Measurements from ENCODE around the gene LRRC2. TPM values are rescaled to one million over a fixed set of nuclear protein-coding genes. Genes with fewer than 3 reads are reported as not detected.

The LRRC2 gene
- total RNA-seq, 1 donor from 2014 or later = not detected

GRCh38 chr3:46574881-46575576, 8.9 kb upstream of the LRRC2 start:
- Mint-ChIP-seq H3K4me3 (ENCODE audit: low read depth) (no peak overlapping the region), H3K9me3 (ENCODE audit: low read depth) (peaks cover 4% of the 10 kb centered on the region), H3K27ac (no peak overlapping the region), H3K36me3 (ENCODE audit: insufficient read depth) (no peaks in the 10 kb centered on the region), H3K27me3 (peaks cover 36% of the 10 kb centered on the region), H3K4me1 (ENCODE audit: low read depth) (peaks cover 43% of the 10 kb centered on the region)
- no peak for DNase-seq (ENCODE audit: low spot score, unreplicated experiment)
- TF ChIP-seq CTCF (IDR thresholded peaks at IDR 0.05; ENCODE audit: unreplicated experiment) = no peak

- no peak overlapping the region for H3K27ac Mint-ChIP-seq
- peaks cover 1% of the 10 kb centered on the region for H3K36me3 Mint-ChIP-seq (ENCODE audit: insufficient read depth)
- DNase-seq (ENCODE audit: low spot score, unreplicated experiment) = no peak
- peaks cover 39% of the 10 kb centered on the region for H3K4me1 Mint-ChIP-seq (ENCODE audit: low read depth)
- H3K4me3 Mint-ChIP-seq (ENCODE audit: low read depth) = no peak overlapping the region
- H3K9me3 Mint-ChIP-seq (ENCODE audit: low read depth) = peaks cover 11% of the 10 kb centered on the region
- peaks cover 28% of the 10 kb centered on the region for H3K27me3 Mint-ChIP-seq
- no peak for TF ChIP-seq CTCF (IDR thresholded peaks at IDR 0.05; ENCODE audit: unreplicated experiment)
These were observed 8.1 kb upstream of the LRRC2 start for GRCh38 chr3:46574243-46574646.

- Mint-ChIP-seq H3K36me3 (ENCODE audit: insufficient read depth) (peaks cover 1% of the 10 kb centered on the region), H3K27me3 (peaks cover 23% of the 10 kb centered on the region), H3K27ac (no peak overlapping the region), H3K9me3 (ENCODE audit: low read depth) (peaks cover 11% of the 10 kb centered on the region), H3K4me3 (ENCODE audit: low read depth) (no peak overlapping the region), H3K4me1 (ENCODE audit: low read depth) (peaks cover 36% of the 10 kb centered on the region)
- no peak for DNase-seq (ENCODE audit: low spot score, unreplicated experiment)
- no peak for TF ChIP-seq CTCF (IDR thresholded peaks at IDR 0.05; ENCODE audit: unreplicated experiment)
These were observed 7.6 kb upstream of the LRRC2 start for GRCh38 chr3:46573701-46574100.

GRCh38 chr3:46571684-46572083, 5.6 kb upstream of the LRRC2 start:
- no peak overlapping the region for H3K27ac Mint-ChIP-seq
- no peak for DNase-seq (ENCODE audit: low spot score, unreplicated experiment)
- no peak overlapping the region for H3K4me3 Mint-ChIP-seq (ENCODE audit: low read depth)
- peaks cover 21% of the 10 kb centered on the region for H3K27me3 Mint-ChIP-seq
- H3K9me3 Mint-ChIP-seq (ENCODE audit: low read depth) = peaks cover 11% of the 10 kb centered on the region
- TF ChIP-seq CTCF (IDR thresholded peaks at IDR 0.05; ENCODE audit: unreplicated experiment) = no peak
- H3K4me1 Mint-ChIP-seq (ENCODE audit: low read depth) = peaks cover 25% of the 10 kb centered on the region
- peaks cover 1% of the 10 kb centered on the region for H3K36me3 Mint-ChIP-seq (ENCODE audit: insufficient read depth)

- Mint-ChIP-seq H3K36me3 (ENCODE audit: insufficient read depth) (peaks cover 1% of the 10 kb centered on the region), H3K27me3 (peaks cover 49% of the 10 kb centered on the region), H3K27ac (peak overlapping the region; percentile 69), H3K9me3 (ENCODE audit: low read depth) (peaks cover 11% of the 10 kb centered on the region), H3K4me1 (ENCODE audit: low read depth) (peaks cover 9% of the 10 kb centered on the region), H3K4me3 (ENCODE audit: low read depth) (peak overlapping the region; percentile 71)
- no peak for DNase-seq (ENCODE audit: low spot score, unreplicated experiment)
- no peak for TF ChIP-seq CTCF (IDR thresholded peaks at IDR 0.05; ENCODE audit: unreplicated experiment)
These were observed 479 bp downstream of the LRRC2 start for GRCh38 chr3:46565607-46566039.

All from progenitor cell of endocrine pancreas (in vitro differentiated cells).